D721Med (cell line): ENCODE measurements around the gene GPR152.

Source experiments
- DNase-seq: peaks from one replicate; pipeline ENCODE4 v3.0.0; 2011; ENCODE audit warnings: low spot score; ENCODE audit not compliant: insufficient read length
- FAIRE-seq: peaks from 2 replicates; lab custom pipeline; 2011; peaks lifted over from hg19 to GRCh38; lab: Jason Lieb, UNC
- CTCF ChIP-seq: IDR thresholded peaks from 2 replicates; pipeline ENCODE4 v1.5.1; 2012; ENCODE audit warnings: mild to moderate bottlenecking, control low read depth; ENCODE audit not compliant: insufficient read depth; ENCODE audit errors: missing control alignments

The GPR152 gene

GRCh38 chr11:67470337-67471002 is 17.9 kb upstream of the GPR152 start:
- DNase-seq (no peak), FAIRE-seq (no peak)
- no peak for TF ChIP-seq CTCF

GRCh38 chr11:67469508-67469811 is 16.9 kb upstream of the GPR152 start:
- FAIRE-seq (no peak), DNase-seq (no peak)

GRCh38 chr11:67468759-67469507 is 16.4 kb upstream of the GPR152 start, which contains the start of gene TMEM134:
TSS of gene TMEM134 (minus strand) at chr11:67469251. CDS start at chr11:67469192, 59 bp downstream.
- FAIRE-seq, result no peak
- TF ChIP-seq CTCF, result peak; percentile 47
- DNase-seq, result peak; percentile 87

More at GRCh38 chr11:67469508-67469811, 16.9 kb upstream of the GPR152 start:
- TF ChIP-seq CTCF, result no peak

- DNase-seq, result no peak
- no peak for FAIRE-seq
- TF ChIP-seq CTCF, result no peak
Measured at GRCh38 chr11:67468456-67468758, 15.9 kb upstream of the GPR152 start.

- FAIRE-seq (no peak), DNase-seq (no peak)
- TF ChIP-seq CTCF, result no peak
Measured at GRCh38 chr11:67468056-67468455, 15.5 kb upstream of the GPR152 start.

GRCh38 chr11:67466962-67467771 is 14.6 kb upstream of the GPR152 start:
- DNase-seq (no peak), FAIRE-seq (no peak)
- TF ChIP-seq CTCF, result no peak
